Tibial artery (tissue), 4 donors: ENCODE measurements around the gene VAV3.

Experiments used
- DNase-seq, 2 donors: peaks; one replicate each; pipeline ENCODE4 v3.0.0-alpha.2; 2019
- H3K27ac ChIP-seq, 2 donors: fragments of 200-600 bp; sonication (generic) in 1 of 2; 1 replicate in 1 of 2; 2 replicates in 1 of 2; pipeline ENCODE4 v1.5.1; 2018 to 2019; ENCODE audit warnings: mild to moderate bottlenecking in 1 of 2
- H3K27me3 ChIP-seq, 2 donors: fragments of 200-600 bp; sonication (generic) in 1 of 2; one replicate each; pipeline versions ENCODE4 v1.5.1 to v1.6.0; 2016 to 2019
- H3K36me3 ChIP-seq, 3 donors: fragments of 200-600 bp; sonication (generic) in 2 of 3; one replicate each; pipeline ENCODE4 v1.5.1; 2016 to 2019; ENCODE audit warnings: mild to moderate bottlenecking in 2 of 3
- H3K4me1 ChIP-seq, 4 donors: fragments of 200-600 bp; sonication (generic) in 2 of 4; 1 replicate in 3 of 4; 2 replicates in 1 of 4; pipeline ENCODE4 v1.5.1; 2016 to 2019
- H3K4me3 ChIP-seq, 2 donors: fragments of 200-600 bp; sonication (generic) in 1 of 2; 1 replicate in 1 of 2; 2 replicates in 1 of 2; pipeline ENCODE4 v1.5.1; 2018 to 2019; ENCODE audit warnings: mild to moderate bottlenecking in 2 of 2
- H3K9me3 ChIP-seq, 3 donors: fragments of 200-600 bp; sonication (generic) in 1 of 3; one replicate each; pipeline ENCODE4 v1.5.1; 2016 to 2019
- CTCF ChIP-seq, 2 experiments: fragments of 200-600 bp in 1 of 2; fragments of 450-650 bp in 1 of 2; IDR thresholded peaks; one replicate each; pipeline ENCODE4 v1.5.1; 2017 to 2019; ENCODE audit warnings: antibody characterized with exemption in 2 of 2, mild to moderate bottlenecking in 1 of 2, moderate library complexity in 1 of 2
- intact Hi-C: fragments of 100-400 bp; cut with DNase I; formaldehyde crosslinking; loops from one replicate; pipeline ENCODE4 v1.15.0; 2023; ENCODE audit warnings: low total_unique reads

Gene VAV3

DNA sequence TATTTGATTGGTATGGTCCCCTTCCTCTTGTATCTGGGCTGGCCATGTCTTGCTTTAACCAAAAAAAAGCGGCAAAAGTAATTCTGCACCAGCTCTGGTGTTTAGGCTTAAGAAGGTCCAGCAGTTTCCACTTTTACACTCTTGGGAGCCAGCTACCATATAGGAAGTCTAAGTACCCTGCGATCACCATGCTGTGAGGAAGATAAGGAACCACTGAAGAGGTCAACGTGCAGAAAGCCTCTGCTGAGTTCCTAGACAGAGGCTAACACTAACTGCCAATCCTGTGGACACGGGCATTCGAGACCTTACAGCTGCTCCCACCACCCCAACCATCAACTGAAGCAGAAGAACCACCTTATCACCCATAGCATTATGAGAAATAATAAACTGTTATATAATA lies 331.4 kb downstream of the VAV3 start:
- Histone ChIP-seq H3K27me3 (no peaks in the 10 kb centered on the region), H3K4me3 (no peak overlapping the region), H3K9me3 (no peaks in the 10 kb centered on the region), H3K36me3 (no peaks in the 10 kb centered on the region), H3K27ac (no peak overlapping the region), H3K4me1 (no peaks in the 10 kb centered on the region)
- DNase-seq = no peak
- intact Hi-C loops = no loop called here
- TF ChIP-seq CTCF (IDR thresholded peaks at IDR 0.05) = no peak

- DNase-seq = no peak
- no peak overlapping the region for H3K4me3 ChIP-seq
- H3K4me1 ChIP-seq = no peaks in the 10 kb centered on the region
- no peak overlapping the region for H3K27ac ChIP-seq
- no peak for TF ChIP-seq CTCF (IDR thresholded peaks at IDR 0.05)
- intact Hi-C loops = no loop called here
- H3K36me3 ChIP-seq = no peaks in the 10 kb centered on the region
- H3K9me3 ChIP-seq = no peaks in the 10 kb centered on the region
- no peaks in the 10 kb centered on the region for H3K27me3 ChIP-seq
Measured at GRCh38 chr1:107626073-107626796, 338.7 kb downstream of the VAV3 start.

GRCh38 chr1:107625405-107626029 lies 339.5 kb downstream of the VAV3 start:
- Histone ChIP-seq H3K27me3 (no peaks in the 10 kb centered on the region), H3K9me3 (no peaks in the 10 kb centered on the region), H3K27ac (no peak overlapping the region), H3K36me3 (no peaks in the 10 kb centered on the region), H3K4me3 (no peak overlapping the region), H3K4me1 (no peaks in the 10 kb centered on the region)
- TF ChIP-seq CTCF (IDR thresholded peaks at IDR 0.05) = no peak
- intact Hi-C loops = no loop called here
- DNase-seq = no peak

DNA sequence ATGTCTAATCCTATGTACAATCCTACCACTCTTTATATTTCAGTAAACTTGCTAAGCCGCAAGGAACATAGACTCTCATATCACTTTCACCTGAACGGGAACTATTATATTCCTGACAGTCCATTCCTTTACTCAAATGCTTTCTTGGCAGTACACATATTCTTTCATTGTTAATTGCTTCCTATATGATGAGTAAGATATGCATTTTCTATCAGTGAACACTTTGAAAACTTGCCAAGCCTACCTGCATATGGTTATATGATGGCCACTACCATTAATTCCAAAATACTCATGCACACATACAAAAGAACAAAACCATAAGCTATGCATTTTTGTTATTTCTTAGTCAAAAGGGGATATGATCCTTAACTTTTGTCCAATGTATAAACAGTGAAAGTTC lies 341.5 kb downstream of the VAV3 start:
- Histone ChIP-seq H3K4me1 (no peaks in the 10 kb centered on the region), H3K27me3 (no peaks in the 10 kb centered on the region), H3K27ac (no peak overlapping the region), H3K36me3 (no peaks in the 10 kb centered on the region), H3K9me3 (no peaks in the 10 kb centered on the region), H3K4me3 (no peak overlapping the region)
- intact Hi-C loops = no loop called here
- no peak for DNase-seq
- no peak for TF ChIP-seq CTCF (IDR thresholded peaks at IDR 0.05)

GRCh38 chr1:107622966-107623365 lies 342.0 kb downstream of the VAV3 start:
- no peaks in the 10 kb centered on the region for H3K36me3 ChIP-seq
- DNase-seq = no peak
- no peaks in the 10 kb centered on the region for H3K9me3 ChIP-seq
- intact Hi-C loops = no loop called here
- no peaks in the 10 kb centered on the region for H3K27me3 ChIP-seq
- no peak for TF ChIP-seq CTCF (IDR thresholded peaks at IDR 0.05)
- H3K4me3 ChIP-seq = no peak overlapping the region
- H3K27ac ChIP-seq = no peak overlapping the region
- H3K4me1 ChIP-seq = no peaks in the 10 kb centered on the region
